ENCODE data around the gene UNKL.

The UNKL gene

GRCh38 chr16:1430759-1431496, 16.4 kb upstream of the UNKL start, which contains the start of gene PERCC1:
Gene PERCC1, plus strand, starts transcription at chr16:1431078. Its CDS starts 1,516 bp downstream, at chr16:1432594.
- no peak for DNase-seq (ENCODE audit: low read depth in 2 of 2)

- DNase-seq (ENCODE audit: low read depth in 2 of 2): no peak
These were observed 15.8 kb upstream of the UNKL start for GRCh38 chr16:1430214-1430758.

- no peak for DNase-seq (ENCODE audit: low read depth in 2 of 2)
These were observed 15.1 kb upstream of the UNKL start for GRCh38 chr16:1429631-1430030.

- no peak for DNase-seq (ENCODE audit: low read depth in 2 of 2)
These were observed 14.5 kb upstream of the UNKL start for GRCh38 chr16:1429012-1429411.

GRCh38 chr16:1428511-1428910, 14.0 kb upstream of the UNKL start:
- no peak for DNase-seq (ENCODE audit: low read depth in 2 of 2)

GRCh38 chr16:1427473-1428461, 13.3 kb upstream of the UNKL start:
- DNase-seq (ENCODE audit: low read depth in 2 of 2): no peak

- DNase-seq (ENCODE audit: low read depth in 2 of 2): no peak
These were observed 12.4 kb upstream of the UNKL start for GRCh38 chr16:1426734-1427471.

- DNase-seq (ENCODE audit: low read depth in 2 of 2): no peak
These were observed 11.3 kb upstream of the UNKL start for GRCh38 chr16:1425616-1426370.

- DNase-seq (ENCODE audit: low read depth in 2 of 2): no peak
These were observed 9.5 kb upstream of the UNKL start for GRCh38 chr16:1424028-1424427.

GRCh38 chr16:1422076-1422475, 7.6 kb upstream of the UNKL start:
- DNase-seq (ENCODE audit: low read depth in 2 of 2): no peak

GRCh38 chr16:1420111-1420539, 5.6 kb upstream of the UNKL start:
- no peak for DNase-seq (ENCODE audit: low read depth in 2 of 2)

GRCh38 chr16:1416521-1416941, 2.0 kb upstream of the UNKL start:
- no peak for DNase-seq (ENCODE audit: low read depth in 2 of 2)

- peak; percentile 33 to 42 for DNase-seq (ENCODE audit: low read depth in 2 of 2)
These were observed 596 bp downstream of the UNKL start for GRCh38 chr16:1413684-1414531.

- no peak for DNase-seq (ENCODE audit: low read depth in 2 of 2)
These were observed 1.7 kb downstream of the UNKL start for GRCh38 chr16:1412847-1413246.

GRCh38 chr16:1408171-1408837, 6.2 kb downstream of the UNKL start:
- DNase-seq (ENCODE audit: low read depth in 2 of 2): peak; percentile 94 to 96

- DNase-seq (ENCODE audit: low read depth in 2 of 2): no peak
These were observed 6.8 kb downstream of the UNKL start for GRCh38 chr16:1407753-1408152.

- DNase-seq (ENCODE audit: low read depth in 2 of 2): no peak
These were observed 10.8 kb downstream of the UNKL start for GRCh38 chr16:1403733-1404132.

GRCh38 chr16:1403036-1403435, 11.5 kb downstream of the UNKL start:
- no peak for DNase-seq (ENCODE audit: low read depth in 2 of 2)

GRCh38 chr16:1401758-1402154, 12.7 kb downstream of the UNKL start:
- DNase-seq (ENCODE audit: low read depth in 2 of 2): no peak
